ENCODE data around the gene JMJD6.
"Not testable (repeated sequence)": the region's sequence is repeated elsewhere in the genome, so short reads cannot be mapped to it uniquely, and the experiment has no call there.

The JMJD6 gene

GRCh38 chr17:76716839-76717215 lies 9.6 kb downstream of the JMJD6 start:
- peak; percentile 73 for DNase-seq (ENCODE audit: low read depth)
- in situ Hi-C loops (cut with HindIII; ENCODE audit: low sequenced_read_pairs), result no loop called here
- TF ChIP-seq CTCF (IDR thresholded peaks at IDR 0.05; ENCODE audit: low read depth, low read length, missing control alignments), result no peak
- H3K4me3 ChIP-seq (ENCODE audit: low read depth, low read length), result no peak overlapping the region

GRCh38 chr17:76716146-76716838 lies 10.1 kb downstream of the JMJD6 start:
- TF ChIP-seq CTCF (IDR thresholded peaks at IDR 0.05; ENCODE audit: low read depth, low read length, missing control alignments), result no peak
- in situ Hi-C loops (cut with HindIII; ENCODE audit: low sequenced_read_pairs), result no loop called here
- peak; percentile 93 for DNase-seq (ENCODE audit: low read depth)
- peak overlapping the region; percentile 3 for H3K4me3 ChIP-seq (ENCODE audit: low read depth, low read length)

GRCh38 chr17:76715496-76715830 lies 10.9 kb downstream of the JMJD6 start:
- no peak overlapping the region for H3K4me3 ChIP-seq (ENCODE audit: low read depth, low read length)
- DNase-seq (ENCODE audit: low read depth), result no peak
- TF ChIP-seq CTCF (IDR thresholded peaks at IDR 0.05; ENCODE audit: low read depth, low read length, missing control alignments), result no peak
- in situ Hi-C loops (cut with HindIII; ENCODE audit: low sequenced_read_pairs), result no loop called here

- DNase-seq (ENCODE audit: low read depth), result no peak
- peak; percentile 85 for TF ChIP-seq CTCF (IDR thresholded peaks at IDR 0.05; ENCODE audit: low read depth, low read length, missing control alignments)
- no peak overlapping the region for H3K4me3 ChIP-seq (ENCODE audit: low read depth, low read length)
These were observed 11.4 kb downstream of the JMJD6 start for GRCh38 chr17:76714822-76715495.

GRCh38 chr17:76714336-76714735 lies 12.1 kb downstream of the JMJD6 start:
- in situ Hi-C loops (cut with HindIII; ENCODE audit: low sequenced_read_pairs), result no loop called here
- DNase-seq (ENCODE audit: low read depth), result no peak
- TF ChIP-seq CTCF (IDR thresholded peaks at IDR 0.05; ENCODE audit: low read depth, low read length, missing control alignments), result no peak
- H3K4me3 ChIP-seq (ENCODE audit: low read depth, low read length), result no peak overlapping the region

More at GRCh38 chr17:76714822-76715495, 11.4 kb downstream of the JMJD6 start:
- in situ Hi-C loops (cut with HindIII; ENCODE audit: low sequenced_read_pairs), result no loop called here

GRCh38 chr17:76713765-76714164 lies 12.6 kb downstream of the JMJD6 start:
- H3K4me3 ChIP-seq (ENCODE audit: low read depth, low read length), result no peak overlapping the region
- DNase-seq (ENCODE audit: low read depth), result no peak
- in situ Hi-C loops (cut with HindIII; ENCODE audit: low sequenced_read_pairs), result no loop called here
- TF ChIP-seq CTCF (IDR thresholded peaks at IDR 0.05; ENCODE audit: low read depth, low read length, missing control alignments), result no peak

- DNase-seq (ENCODE audit: low read depth); H3K4me3 ChIP-seq (ENCODE audit: low read depth, low read length); in situ Hi-C loops (cut with HindIII; ENCODE audit: low sequenced_read_pairs): not testable (repeated sequence)
These were observed 14.1 kb downstream of the JMJD6 start for GRCh38 chr17:76712321-76712720.

Data from astrocyte of the cerebellum (primary cell).